CD14-positive monocyte (primary cell): Measurements from ENCODE around the gene SDHAF1. TPM values are rescaled to one million over a fixed set of nuclear protein-coding genes. Genes with fewer than 3 reads are reported as not detected.

ENCODE experiments used
- DNase-seq, 3 donors: peaks; one replicate each; pipeline ENCODE4 v3.0.0-alpha.2; 2011 to 2022
- H2AFZ ChIP-seq: 2 replicates; pipeline ENCODE4 v1.6.0; 2012; ENCODE audit warnings: mild to moderate bottlenecking, low read depth, low read length, inconsistent platforms; ENCODE audit not compliant: insufficient read depth, poor library complexity, severe bottlenecking
- H3K27ac ChIP-seq, 2 donors: 1 replicate in 1 of 2; 2 replicates in 1 of 2; pipeline ENCODE4 v1.5.1; 2012 to 2013; ENCODE audit warnings: low read length in 2 of 2, control low read depth in 1 of 2, inconsistent platforms in 1 of 2, low read depth in 1 of 2, mild to moderate bottlenecking in 1 of 2
- H3K27me3 ChIP-seq, 2 donors: one replicate each; pipeline versions ENCODE4 v1.6.0 to v1.6.1; 2011 to 2013; ENCODE audit warnings: low read length in 2 of 2; ENCODE audit not compliant: control insufficient read depth in 2 of 2, insufficient read depth in 2 of 2
- H3K36me3 ChIP-seq, 2 donors: replicated peaks in 1 of 2; 1 replicate in 1 of 2; 2 replicates in 1 of 2; pipeline versions ENCODE4 v1.5.1 to v1.6.1; 2012 to 2013; ENCODE audit warnings: low read length in 2 of 2, control low read depth in 1 of 2, inconsistent platforms in 1 of 2, mild to moderate bottlenecking in 1 of 2; ENCODE audit not compliant: insufficient read depth in 2 of 2, control insufficient read depth in 1 of 2
- H3K4me1 ChIP-seq, 2 donors: 1 replicate in 1 of 2; 2 replicates in 1 of 2; pipeline versions ENCODE4 v1.5.1 to v1.6.1; 2012 to 2013; ENCODE audit warnings: low read length in 2 of 2, control low read depth in 1 of 2, inconsistent platforms in 1 of 2, mild to moderate bottlenecking in 1 of 2, moderate library complexity in 1 of 2; ENCODE audit not compliant: insufficient read depth in 2 of 2, control insufficient read depth in 1 of 2
- H3K4me2 ChIP-seq: replicated peaks from 2 replicates; pipeline ENCODE3; 2012; ENCODE audit warnings: low read length, moderate library complexity, mild to moderate bottlenecking; ENCODE audit not compliant: poor library complexity, severe bottlenecking; ENCODE audit errors: extremely low read depth
- H3K4me3 ChIP-seq, 3 experiments: fragments of 200-600 bp in 1 of 3; sonication (generic) in 1 of 3; replicated peaks in 1 of 3; 1 replicate in 2 of 3; 2 replicates in 1 of 3; pipeline ENCODE4 v1.5.1; 2011 to 2013; ENCODE audit warnings: low read length in 3 of 3, mild to moderate bottlenecking in 3 of 3, control low read depth in 2 of 3, low read depth in 2 of 3, inconsistent platforms in 1 of 3, moderate library complexity in 1 of 3
- H3K79me2 ChIP-seq: 2 replicates; pipeline ENCODE4 v1.6.0; 2012; ENCODE audit warnings: mild to moderate bottlenecking, control low read depth, inconsistent platforms, low read length, moderate library complexity; ENCODE audit not compliant: insufficient read depth
- H3K9ac ChIP-seq: 2 replicates; pipeline ENCODE4 v1.6.0; 2017; ENCODE audit warnings: low read length, mild to moderate bottlenecking; ENCODE audit not compliant: insufficient read depth, poor library complexity, severe bottlenecking
- H3K9me3 ChIP-seq, 2 donors: replicated peaks in 1 of 2; 1 replicate in 1 of 2; 2 replicates in 1 of 2; pipeline versions ENCODE4 v1.5.1 to v1.6.1; 2012 to 2013; ENCODE audit warnings: low read length in 2 of 2, control low read depth in 1 of 2; ENCODE audit not compliant: control insufficient read depth in 1 of 2, insufficient read depth in 1 of 2
- H4K20me1 ChIP-seq: 2 replicates; pipeline ENCODE4 v1.6.0; 2012; ENCODE audit warnings: mild to moderate bottlenecking, low read length, control low read depth, moderate library complexity; ENCODE audit not compliant: insufficient read depth
- H3K27ac Mint-ChIP-seq, 7 donors: one replicate each; pipeline ENCODE4 v1.8.0; 2020; ENCODE audit warnings: mild to moderate bottlenecking in 7 of 7, mixed read lengths in 7 of 7, moderate library complexity in 6 of 7, inconsistent platforms in 2 of 7
- H3K27me3 Mint-ChIP-seq, 3 donors: one replicate each; pipeline ENCODE4 v1.8.0; 2021 to 2022; ENCODE audit warnings: low read depth in 3 of 3, mild to moderate bottlenecking in 3 of 3, mixed read lengths in 3 of 3, moderate library complexity in 3 of 3, inconsistent platforms in 1 of 3
- H3K36me3 Mint-ChIP-seq, 2 donors: one replicate each; pipeline ENCODE4 v1.8.0; 2020; ENCODE audit warnings: mixed read lengths in 2 of 2, inconsistent platforms in 1 of 2, mild to moderate bottlenecking in 1 of 2
- H3K4me1 Mint-ChIP-seq: one replicate; pipeline ENCODE4 v1.8.0; 2020; ENCODE audit warnings: mild to moderate bottlenecking, mixed read lengths
- H3K4me3 Mint-ChIP-seq, 2 donors: one replicate each; pipeline ENCODE4 v1.8.0; 2020; ENCODE audit warnings: mild to moderate bottlenecking in 2 of 2, mixed read lengths in 2 of 2, moderate library complexity in 1 of 2
- H3K9me3 Mint-ChIP-seq, 7 donors: one replicate each; pipeline ENCODE4 v1.8.0; 2020 to 2022; ENCODE audit warnings: mixed read lengths in 7 of 7, mild to moderate bottlenecking in 6 of 7, moderate library complexity in 6 of 7, inconsistent platforms in 2 of 7
- WGBS: methylation state at CpG from one replicate; pipeline ENCODE4 v1.1.5; 2013; ENCODE audit warnings: missing lambda C conversion rate; ENCODE audit not compliant: insufficient coverage; 5-methylcytosine and 5-hydroxymethylcytosine counted together
- intact Hi-C, 2 donors: fragments of 100-400 bp; cut with micrococcal nuclease; formaldehyde crosslinking; loops; one replicate each; pipeline versions ENCODE4 v1.15.0 to v1.15.1; 2023
- polyA plus RNA-seq, 3 donors: library from polyadenylated mRNA; depleted of rRNA in 1 of 3; unstranded in 2 of 3; stranded (reverse) in 1 of 3; fragments of 300-500 nt in 2 of 3; fragments of >200 nt in 1 of 3; fragmentation: Illumina TruSeq in 2 of 3; gene quantifications; 1 replicate in 2 of 3; 2 replicates in 1 of 3; pipeline ENCODE4 v1.2.3, GENCODE V29; 2012 to 2021
- small RNA-seq: library from RNA; depleted of rRNA; stranded (forward); fragments of <200 nt; gene quantifications from one replicate; pipeline ENCODE3, GENCODE V24; 2012; ENCODE audit warnings: low read depth; ENCODE audit not compliant: insufficient read length
- TF ChIP-seq, protein P1 (sequence below): fragments of 200-600 bp; IDR thresholded peaks from one replicate; pipeline ENCODE4 v1.8.0; 2022; ENCODE audit warnings: antibody characterized with exemption, mild to moderate bottlenecking

Gene SDHAF1
- polyA plus RNA-seq, 3 donors, result 10.4 to 26.9 (median 19.0) TPM

DNA sequence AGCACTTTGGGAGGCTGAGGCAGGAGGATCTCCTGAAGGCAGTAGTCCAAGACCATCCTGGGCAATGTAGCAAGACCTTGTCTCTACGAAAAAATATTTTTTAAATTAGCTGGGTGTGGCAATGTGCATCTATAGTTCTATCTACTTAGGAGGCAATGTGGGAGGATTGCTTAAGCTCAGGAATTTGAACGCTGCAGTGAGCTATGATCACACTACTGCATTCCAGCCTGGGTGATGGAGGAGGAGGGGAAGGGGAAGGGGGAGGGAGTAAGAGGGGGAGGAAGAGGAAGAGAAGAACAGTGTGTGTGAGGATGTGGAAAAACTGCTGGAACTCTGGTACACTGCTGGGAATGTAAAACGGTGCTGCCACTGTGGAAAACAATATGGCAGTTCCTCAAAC, 46.8 kb downstream of the SDHAF1 start:
- Histone ChIP-seq H3K79me2 (no peaks in the 10 kb centered on the region), H3K27me3 (no peaks in the 10 kb centered on the region), H3K36me3 (no peaks in the 10 kb centered on the region), H3K4me3 (no peak overlapping the region), H3K4me1 (no peaks in the 10 kb centered on the region), H2AFZ (no peak overlapping the region), H3K9me3 (no peaks in the 10 kb centered on the region), H3K9ac (no peak overlapping the region), H3K27ac (no peak overlapping the region), H3K4me2 (no peak overlapping the region), H4K20me1 (no peaks in the 10 kb centered on the region)
- DNase-seq, result no peak
- TF ChIP-seq, protein P1, sequence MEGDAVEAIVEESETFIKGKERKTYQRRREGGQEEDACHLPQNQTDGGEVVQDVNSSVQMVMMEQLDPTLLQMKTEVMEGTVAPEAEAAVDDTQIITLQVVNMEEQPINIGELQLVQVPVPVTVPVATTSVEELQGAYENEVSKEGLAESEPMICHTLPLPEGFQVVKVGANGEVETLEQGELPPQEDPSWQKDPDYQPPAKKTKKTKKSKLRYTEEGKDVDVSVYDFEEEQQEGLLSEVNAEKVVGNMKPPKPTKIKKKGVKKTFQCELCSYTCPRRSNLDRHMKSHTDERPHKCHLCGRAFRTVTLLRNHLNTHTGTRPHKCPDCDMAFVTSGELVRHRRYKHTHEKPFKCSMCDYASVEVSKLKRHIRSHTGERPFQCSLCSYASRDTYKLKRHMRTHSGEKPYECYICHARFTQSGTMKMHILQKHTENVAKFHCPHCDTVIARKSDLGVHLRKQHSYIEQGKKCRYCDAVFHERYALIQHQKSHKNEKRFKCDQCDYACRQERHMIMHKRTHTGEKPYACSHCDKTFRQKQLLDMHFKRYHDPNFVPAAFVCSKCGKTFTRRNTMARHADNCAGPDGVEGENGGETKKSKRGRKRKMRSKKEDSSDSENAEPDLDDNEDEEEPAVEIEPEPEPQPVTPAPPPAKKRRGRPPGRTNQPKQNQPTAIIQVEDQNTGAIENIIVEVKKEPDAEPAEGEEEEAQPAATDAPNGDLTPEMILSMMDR, result no peak
- peak overlapping the region in 1 of 7 donors; percentile 8 for H3K27ac Mint-ChIP-seq
- intact Hi-C loops, result no loop called here
- H3K9me3 Mint-ChIP-seq, result no peaks in the 10 kb centered on the region
- 27% methylated on average over 1 of the region's 3 CpGs for WGBS
- H3K4me3 Mint-ChIP-seq, result no peak overlapping the region
- peaks cover 14% of the 10 kb centered on the region for H3K4me1 Mint-ChIP-seq
- peaks cover 3 to 8% of the 10 kb centered on the region in 2 donors for H3K36me3 Mint-ChIP-seq
- H3K27me3 Mint-ChIP-seq, result peaks cover 0 to 1% (median 0%) of the 10 kb centered on the region in 3 donors

DNA sequence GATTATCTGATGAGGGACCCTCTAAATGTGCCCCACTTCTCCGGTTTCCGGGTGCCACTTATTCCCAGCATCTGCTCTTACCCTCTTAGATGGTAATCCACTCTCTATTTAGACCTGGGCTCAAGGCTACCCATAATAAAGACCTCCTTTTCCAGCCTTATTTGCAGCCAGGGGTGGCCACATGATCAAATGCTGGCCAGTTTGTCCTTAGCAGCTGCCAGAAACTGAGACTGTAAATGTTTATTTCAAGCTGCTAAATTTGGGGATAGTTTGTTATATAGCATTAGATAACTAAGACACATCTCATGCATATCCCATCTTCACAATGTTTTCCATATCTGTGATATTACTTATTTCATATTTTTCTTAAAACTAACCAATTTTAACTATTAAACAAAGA, 49.0 kb downstream of the SDHAF1 start:
- Mint-ChIP-seq H3K27ac (no peak overlapping the region), H3K4me1 (peaks cover 8% of the 10 kb centered on the region), H3K4me3 (no peak overlapping the region), H3K36me3 (peaks cover 3 to 4% of the 10 kb centered on the region in 2 donors), H3K27me3 (no peaks in the 10 kb centered on the region), H3K9me3 (no peaks in the 10 kb centered on the region)
- H3K9me3 ChIP-seq, result no peaks in the 10 kb centered on the region
- no peak overlapping the region for H3K27ac ChIP-seq
- no peaks in the 10 kb centered on the region for H3K79me2 ChIP-seq
- H3K36me3 ChIP-seq, result no peaks in the 10 kb centered on the region
- H2AFZ ChIP-seq, result no peak overlapping the region
- H3K4me1 ChIP-seq, result no peaks in the 10 kb centered on the region
- no peaks in the 10 kb centered on the region for H3K27me3 ChIP-seq
- intact Hi-C loops, result no loop called here
- no peaks in the 10 kb centered on the region for H4K20me1 ChIP-seq
- no peak overlapping the region for H3K4me3 ChIP-seq
- H3K4me2 ChIP-seq, result no peak overlapping the region
- DNase-seq, result no peak
- H3K9ac ChIP-seq, result no peak overlapping the region
- WGBS, result 100% methylated on average over 1 of the region's 2 CpGs
- TF ChIP-seq, protein P1, result no peak

Small RNAs within 50 kb of the gene (small RNA-seq; reads per million reads assigned to genes)
- gene AF038458.1, result not detected

Other genes with a start within 250 kb of the SDHAF1 start
- 100 to 1,000 TPM in 1 of 3 donors, 1 to 10 TPM in 2; 6.2 to 140 (median 8.7) TPM for gene U2AF1L4, start 249.8 kb upstream of the SDHAF1 start, polyA plus RNA-seq
- gene PSENEN, start 249.5 kb upstream of the SDHAF1 start, polyA plus RNA-seq, result 100 to 1,000 TPM in 2 of 3 donors, 10 to 100 TPM in 1; 29.7 to 149 (median 129) TPM
- 10 to 100 TPM in 1 of 3 donors, 1 to 10 TPM in 2; 5.6 to 28.6 (median 7.2) TPM for gene LIN37, start 246.6 kb upstream of the SDHAF1 start, polyA plus RNA-seq
- not detected for gene HSPB6, start 238.2 kb upstream of the SDHAF1 start, polyA plus RNA-seq
- 10 to 100 TPM in 1 of 3 donors, 1 to 10 TPM in 2; 1.8 to 14.7 (median 2.9) TPM for gene PROSER3, start 237.0 kb upstream of the SDHAF1 start, polyA plus RNA-seq
- 1 to 10 TPM in 1 of 3 donors, not detected in 2; 8.6 TPM for gene ARHGAP33, start 219.6 kb upstream of the SDHAF1 start, polyA plus RNA-seq
- not detected for gene PRODH2, start 182.3 kb upstream of the SDHAF1 start, polyA plus RNA-seq
- gene NPHS1, start 142.7 kb upstream of the SDHAF1 start, polyA plus RNA-seq, result not detected
- gene KIRREL2, start 138.3 kb upstream of the SDHAF1 start, polyA plus RNA-seq, result not detected
- not detected for gene APLP1, start 126.6 kb upstream of the SDHAF1 start, polyA plus RNA-seq
- gene NFKBID, start 94.6 kb upstream of the SDHAF1 start, polyA plus RNA-seq, result 100 to 1,000 TPM in 1 of 3 donors, 1 to 10 TPM in 2; 6.4 to 198 (median 9.3) TPM
- gene HCST, start 92.7 kb upstream of the SDHAF1 start, polyA plus RNA-seq, result 100 to 1,000 TPM; 264 to 829 (median 594) TPM
- 1,000 to 10,000 TPM; 3,224 to 6,141 (median 5,182) TPM for gene TYROBP, start 86.9 kb upstream of the SDHAF1 start, polyA plus RNA-seq
- gene LRFN3, start 58.8 kb upstream of the SDHAF1 start, polyA plus RNA-seq, result under 1 TPM in 1 of 3 donors, not detected in 2; 0.04 TPM
- gene SYNE4, start 13.6 kb downstream of the SDHAF1 start, polyA plus RNA-seq, result under 1 TPM in 1 of 3 donors, not detected in 2; 0.76 TPM
- gene ALKBH6, start 19.0 kb downstream of the SDHAF1 start, polyA plus RNA-seq, result 10 to 100 TPM; 13.1 to 29.3 (median 16.1) TPM
- gene CLIP3, start 37.7 kb downstream of the SDHAF1 start, polyA plus RNA-seq, result under 1 TPM in 1 of 3 donors, not detected in 2; 0.24 TPM
- 1 to 10 TPM; 2.4 to 6.0 (median 3.1) TPM for gene THAP8, start 59.1 kb downstream of the SDHAF1 start, polyA plus RNA-seq
- under 1 TPM in 2 of 3 donors, not detected in 1; 0.05 to 0.88 TPM for gene WDR62, start 59.7 kb downstream of the SDHAF1 start, polyA plus RNA-seq
- not detected for gene OVOL3, start 116.0 kb downstream of the SDHAF1 start, polyA plus RNA-seq
- gene POLR2I, start 119.7 kb downstream of the SDHAF1 start, polyA plus RNA-seq, result 10 to 100 TPM; 21.2 to 73.9 (median 57.9) TPM
- 100 to 1,000 TPM; 167 to 233 (median 178) TPM for gene TBCB, start 120.3 kb downstream of the SDHAF1 start, polyA plus RNA-seq
- 100 to 1,000 TPM; 239 to 740 (median 282) TPM for gene CAPNS1, start 144.9 kb downstream of the SDHAF1 start, polyA plus RNA-seq
- not detected for gene COX7A1, start 157.3 kb downstream of the SDHAF1 start, polyA plus RNA-seq
- 1 to 10 TPM; 1.5 to 3.5 (median 2.1) TPM for gene ZNF565, start 219.5 kb downstream of the SDHAF1 start, polyA plus RNA-seq
- 10 to 100 TPM; 12.2 to 26.5 (median 15.8) TPM for gene ZNF146, start 219.9 kb downstream of the SDHAF1 start, polyA plus RNA-seq